CD4-positive, alpha-beta T cell (primary cell): Measurements from ENCODE around the gene OASL. TPM values are rescaled to one million over a fixed set of nuclear protein-coding genes. Genes with fewer than 3 reads are reported as not detected.

ENCODE experiments used
- ATAC-seq: fragments of 200-7000 bp; cut with Tn5 transposase; one replicate; pipeline ENCODE4 v1.10.0; 2022; ENCODE audit warnings: mild to moderate bottlenecking; ENCODE audit not compliant: poor library complexity
- CTCF ChIA-PET: fragments of 350-600 bp; sonication (Branson Sonifier 250); formaldehyde crosslinking; loops from one replicate; lab custom pipeline; 2021; ENCODE audit warnings: antibody characterized with exemption, inconsistent platforms; lab: Charles Lee
- POLR2A ChIA-PET: fragments of 350-600 bp; sonication (Branson Sonifier 250); formaldehyde crosslinking; loops from one replicate; lab custom pipeline; 2021; ENCODE audit warnings: antibody characterized with exemption, inconsistent platforms; lab: Charles Lee
- DNase-seq, 14 experiments: peaks; one replicate each; pipeline ENCODE4 v3.0.0-alpha.2; 2013 to 2020; ENCODE audit warnings: mixed read lengths in 2 of 14
- H3K27ac ChIP-seq, 2 donors: one replicate each; pipeline versions ENCODE4 v1.5.1 to v1.7.0; 2013; ENCODE audit warnings: low read length in 2 of 2, low read depth in 1 of 2, mild to moderate bottlenecking in 1 of 2
- H3K27me3 ChIP-seq, 2 experiments: 1 replicate in 1 of 2; 2 replicates in 1 of 2; pipeline versions ENCODE4 v1.6.1 to v1.7.0; 2013; ENCODE audit warnings: low read length in 2 of 2, control low read depth in 1 of 2, mild to moderate bottlenecking in 1 of 2, moderate library complexity in 1 of 2; ENCODE audit not compliant: insufficient read depth in 2 of 2, control insufficient read depth in 1 of 2
- H3K36me3 ChIP-seq: one replicate; pipeline ENCODE4 v1.6.1; 2013; ENCODE audit warnings: low read length, control low read depth; ENCODE audit not compliant: insufficient read depth
- H3K4me1 ChIP-seq: one replicate; pipeline ENCODE4 v1.6.1; 2013; ENCODE audit warnings: low read length, control low read depth; ENCODE audit not compliant: insufficient read depth
- H3K4me3 ChIP-seq: one replicate; pipeline ENCODE4 v1.5.1; 2013; ENCODE audit warnings: mild to moderate bottlenecking, low read length, moderate library complexity
- H3K9me3 ChIP-seq, 2 experiments: 1 replicate in 1 of 2; 2 replicates in 1 of 2; pipeline versions ENCODE4 v1.6.1 to v1.7.0; 2013; ENCODE audit warnings: low read length in 2 of 2, mild to moderate bottlenecking in 2 of 2, control low read depth in 1 of 2, moderate library complexity in 1 of 2; ENCODE audit not compliant: control insufficient read depth in 1 of 2, insufficient read depth in 1 of 2
- H3K27ac Mint-ChIP-seq: one replicate; pipeline ENCODE4 v1.8.0; 2020; ENCODE audit warnings: mixed read lengths
- H3K27me3 Mint-ChIP-seq: one replicate; pipeline ENCODE4 v1.8.0; 2021; ENCODE audit warnings: mixed read lengths
- H3K36me3 Mint-ChIP-seq: one replicate; pipeline ENCODE4 v1.8.0; 2021; ENCODE audit warnings: low read depth, mixed read lengths
- H3K4me1 Mint-ChIP-seq: one replicate; pipeline ENCODE4 v1.8.0; 2021; ENCODE audit warnings: low read depth, mixed read lengths
- H3K4me3 Mint-ChIP-seq: one replicate; pipeline ENCODE4 v1.8.0; 2020; ENCODE audit warnings: mild to moderate bottlenecking, mixed read lengths
- H3K9me3 Mint-ChIP-seq: one replicate; pipeline ENCODE4 v1.8.0; 2020; ENCODE audit warnings: mixed read lengths
- intact Hi-C, 2 experiments: fragments of 100-400 bp; cut with DNase I in 1 of 2; cut with micrococcal nuclease in 1 of 2; formaldehyde crosslinking; loops; one replicate each; pipeline versions ENCODE4 v1.15.1 to v1.9.0; 2023 to 2025; cut with DNase I, micrococcal nuclease
- total RNA-seq, 174 experiments: library from RNA in 2 of 174; stranded (reverse) in 2 of 174; gene quantifications; one replicate each; pipeline ENCODE4 v1.2.3 and lab custom pipeline; 2021 to 2026
- TF ChIP-seq, protein P1 (sequence below): fragments of 200-600 bp; IDR thresholded peaks from one replicate; pipeline ENCODE4 v1.8.0; 2022; ENCODE audit warnings: antibody characterized with exemption, mild to moderate bottlenecking

Gene OASL
- total RNA-seq, 2 experiments from 2014 or later, result 33.0 to 34.7 TPM

DNA sequence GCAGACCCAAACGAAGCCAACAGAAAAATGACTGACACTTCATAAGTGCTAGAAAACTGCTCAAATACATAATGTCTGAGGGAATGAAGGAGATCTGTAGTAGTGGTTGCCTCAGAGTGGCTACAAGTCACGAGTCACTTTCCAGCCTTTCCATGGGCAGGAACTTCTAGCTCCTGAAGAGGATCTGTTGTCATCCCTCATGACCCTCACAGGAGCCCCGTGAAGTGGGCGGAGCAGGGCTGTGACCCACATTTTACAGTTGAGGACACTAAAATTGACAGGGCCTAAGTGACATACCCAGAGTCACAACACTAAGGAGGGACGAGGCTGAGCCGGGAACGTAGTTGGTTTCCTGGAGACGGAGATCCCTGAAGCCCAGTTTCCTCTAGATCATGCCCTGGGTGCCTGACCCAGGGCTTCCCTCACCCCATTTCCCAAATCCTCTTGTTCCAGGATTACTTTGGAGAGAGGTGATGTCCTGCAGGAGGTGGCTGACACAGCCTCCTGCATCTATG is 47.8 kb upstream of the OASL start:
- TF ChIP-seq, protein P1, sequence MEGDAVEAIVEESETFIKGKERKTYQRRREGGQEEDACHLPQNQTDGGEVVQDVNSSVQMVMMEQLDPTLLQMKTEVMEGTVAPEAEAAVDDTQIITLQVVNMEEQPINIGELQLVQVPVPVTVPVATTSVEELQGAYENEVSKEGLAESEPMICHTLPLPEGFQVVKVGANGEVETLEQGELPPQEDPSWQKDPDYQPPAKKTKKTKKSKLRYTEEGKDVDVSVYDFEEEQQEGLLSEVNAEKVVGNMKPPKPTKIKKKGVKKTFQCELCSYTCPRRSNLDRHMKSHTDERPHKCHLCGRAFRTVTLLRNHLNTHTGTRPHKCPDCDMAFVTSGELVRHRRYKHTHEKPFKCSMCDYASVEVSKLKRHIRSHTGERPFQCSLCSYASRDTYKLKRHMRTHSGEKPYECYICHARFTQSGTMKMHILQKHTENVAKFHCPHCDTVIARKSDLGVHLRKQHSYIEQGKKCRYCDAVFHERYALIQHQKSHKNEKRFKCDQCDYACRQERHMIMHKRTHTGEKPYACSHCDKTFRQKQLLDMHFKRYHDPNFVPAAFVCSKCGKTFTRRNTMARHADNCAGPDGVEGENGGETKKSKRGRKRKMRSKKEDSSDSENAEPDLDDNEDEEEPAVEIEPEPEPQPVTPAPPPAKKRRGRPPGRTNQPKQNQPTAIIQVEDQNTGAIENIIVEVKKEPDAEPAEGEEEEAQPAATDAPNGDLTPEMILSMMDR, result no peak
- Mint-ChIP-seq H3K27ac (no peak overlapping the region), H3K36me3 (no peaks in the 10 kb centered on the region), H3K27me3 (no peaks in the 10 kb centered on the region), H3K9me3 (no peaks in the 10 kb centered on the region), H3K4me3 (no peak overlapping the region), H3K4me1 (peaks cover 39% of the 10 kb centered on the region)
- ChIA-PET POLR2A (no interaction called here), CTCF (no interaction called here)
- Histone ChIP-seq H3K9me3 (no peaks in the 10 kb centered on the region), H3K4me3 (no peak overlapping the region), H3K27me3 (no peaks in the 10 kb centered on the region), H3K36me3 (no peaks in the 10 kb centered on the region), H3K27ac (no peak overlapping the region), H3K4me1 (peaks cover 8% of the 10 kb centered on the region)
- ATAC-seq (no peak), DNase-seq (no peak)
- intact Hi-C loops, result no loop called here

DNA sequence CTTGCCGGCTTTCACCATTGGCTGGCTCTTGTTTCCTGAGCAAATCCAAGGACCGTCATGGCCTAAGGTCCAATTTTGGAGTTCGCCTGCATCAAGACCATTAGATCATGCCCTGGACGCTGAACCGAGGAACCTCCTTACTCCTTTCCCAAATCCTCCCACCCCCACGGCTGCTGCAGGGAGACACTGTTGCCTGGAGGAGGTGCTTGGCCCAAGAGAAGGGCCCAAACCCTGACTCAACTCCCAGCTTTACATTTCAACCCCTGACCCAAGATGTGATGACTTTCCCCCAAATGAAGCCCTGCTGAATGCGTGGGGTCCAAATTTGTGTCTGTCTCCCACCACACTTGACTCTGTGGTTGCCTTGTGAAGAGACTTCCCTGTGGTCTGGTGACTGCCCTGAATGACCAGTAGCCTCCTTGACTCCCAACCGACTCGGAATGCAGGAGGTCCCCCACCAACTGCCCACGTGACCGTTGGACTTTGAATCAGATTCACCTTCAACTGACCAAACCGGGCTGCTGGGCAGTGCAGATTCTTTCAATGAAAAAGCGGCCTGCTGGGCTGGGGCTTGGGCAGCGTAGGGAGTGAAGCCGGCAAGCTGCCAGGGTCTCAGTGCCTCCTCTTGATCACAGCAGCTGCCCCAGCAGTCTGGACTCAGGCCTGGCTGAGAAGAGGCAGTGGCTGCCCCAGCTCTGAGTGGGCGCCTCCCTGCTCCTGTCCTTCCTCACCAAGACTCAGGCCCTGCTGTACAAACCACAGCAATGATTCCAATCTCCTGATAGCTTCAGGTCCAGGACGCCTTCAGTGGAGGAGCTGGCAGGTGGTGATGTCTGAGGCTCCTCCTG is 46.7 kb upstream of the OASL start:
- no peaks in the 10 kb centered on the region for H3K9me3 ChIP-seq
- POLR2A ChIA-PET, result no interaction called here
- peaks cover 8% of the 10 kb centered on the region for H3K4me1 ChIP-seq
- ATAC-seq (no peak), DNase-seq (no peak)
- H3K27ac Mint-ChIP-seq, result no peak overlapping the region
- TF ChIP-seq, protein P1, result no peak
- H3K36me3 ChIP-seq, result no peaks in the 10 kb centered on the region
- no peaks in the 10 kb centered on the region for H3K27me3 ChIP-seq
- peaks cover 28% of the 10 kb centered on the region for H3K4me1 Mint-ChIP-seq
- intact Hi-C loops, result no loop called here
- H3K27ac ChIP-seq, result no peak overlapping the region
- CTCF ChIA-PET, result no interaction called here
- H3K4me3 Mint-ChIP-seq, result no peak overlapping the region
- H3K4me3 ChIP-seq, result no peak overlapping the region
- no peaks in the 10 kb centered on the region for H3K36me3 Mint-ChIP-seq
- no peaks in the 10 kb centered on the region for H3K27me3 Mint-ChIP-seq
- H3K9me3 Mint-ChIP-seq, result no peaks in the 10 kb centered on the region

DNA sequence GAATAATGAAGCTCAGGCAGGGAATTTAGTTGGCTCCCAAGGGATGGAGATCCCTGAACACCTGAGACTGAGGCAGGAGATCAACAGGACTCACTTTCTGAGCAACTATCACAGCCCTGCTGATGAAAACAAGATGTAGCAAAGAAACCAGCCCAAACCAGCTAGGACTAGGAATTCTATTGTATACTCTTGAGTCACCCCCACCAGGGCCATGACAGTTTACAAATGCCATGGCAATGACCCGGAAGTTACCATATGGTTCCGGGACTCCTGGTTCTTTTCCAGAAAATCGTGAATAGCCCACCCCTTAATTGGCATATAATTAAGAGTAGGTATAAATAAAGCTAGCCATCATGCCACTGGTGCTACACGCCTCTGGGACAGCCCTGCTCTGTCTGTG is 46.0 kb upstream of the OASL start:
- Histone ChIP-seq H3K9me3 (no peaks in the 10 kb centered on the region), H3K27ac (no peak overlapping the region), H3K27me3 (no peaks in the 10 kb centered on the region), H3K4me3 (no peak overlapping the region), H3K4me1 (peaks cover 8% of the 10 kb centered on the region), H3K36me3 (no peaks in the 10 kb centered on the region)
- Mint-ChIP-seq H3K9me3 (no peaks in the 10 kb centered on the region), H3K4me1 (peaks cover 22% of the 10 kb centered on the region), H3K36me3 (no peaks in the 10 kb centered on the region), H3K27me3 (no peaks in the 10 kb centered on the region), H3K27ac (no peak overlapping the region), H3K4me3 (no peak overlapping the region)
- intact Hi-C loops, result no loop called here
- POLR2A ChIA-PET, result no interaction called here
- TF ChIP-seq, protein P1, result no peak
- no peak for ATAC-seq
- DNase-seq, result no peak
- CTCF ChIA-PET, result no interaction called here
